ENCODE measurements around the gene NUCKS1.

Gene NUCKS1

DNA sequence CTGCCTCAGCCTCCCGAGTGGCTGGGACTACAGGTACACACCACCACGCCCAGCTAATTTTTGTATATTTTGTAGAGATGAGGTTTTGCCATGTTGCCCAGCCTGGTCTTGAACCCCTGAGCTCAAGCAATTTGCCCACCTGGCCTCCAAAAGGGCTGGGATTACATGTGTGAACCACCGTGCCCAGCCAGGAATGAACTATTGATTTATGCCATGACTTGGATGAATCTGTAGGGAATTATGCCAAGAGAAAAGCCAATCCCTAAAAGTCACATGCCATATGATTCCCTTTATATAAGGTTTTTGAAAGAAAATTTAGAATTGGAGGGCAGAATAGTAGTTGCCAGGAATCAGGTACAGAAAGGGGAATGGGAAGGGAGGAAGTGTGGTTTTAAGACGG is 50.6 kb downstream of the NUCKS1 start:
- no peak overlapping the region for H3K27ac ChIP-seq (ENCODE audit: low read depth, low read length)

GRCh38 chr1:205698921-205699320 is 51.1 kb downstream of the NUCKS1 start:
- H3K9me3 ChIP-seq (ENCODE audit: control insufficient read depth, insufficient read depth, low read depth, low read length), result no peaks in the 10 kb centered on the region
- H3K9ac ChIP-seq (ENCODE audit: low read length), result no peak overlapping the region
- no peak overlapping the region for H3K27ac ChIP-seq (ENCODE audit: low read depth, low read length)
- H3K36me3 ChIP-seq (ENCODE audit: control insufficient read depth, insufficient read depth, low read length), result no peaks in the 10 kb centered on the region; the same call in 1 of the 2 replicates
- H3K27me3 ChIP-seq (ENCODE audit: control insufficient read depth, insufficient read depth, low read length), result no peaks in the 10 kb centered on the region
- H3K4me3 ChIP-seq (ENCODE audit: low read depth, low read length), result no peak overlapping the region
- peaks cover 24% of the 10 kb centered on the region for H3K4me1 ChIP-seq (ENCODE audit: control insufficient read depth, insufficient read depth, low read length)

More for the DNA sequence above, 50.6 kb downstream of the NUCKS1 start:
- Histone ChIP-seq H3K4me3 (ENCODE audit: low read depth, low read length) (no peak overlapping the region), H3K9ac (ENCODE audit: low read length) (no peak overlapping the region), H3K9me3 (ENCODE audit: control insufficient read depth, insufficient read depth, low read depth, low read length) (no peaks in the 10 kb centered on the region), H3K27me3 (ENCODE audit: control insufficient read depth, insufficient read depth, low read length) (no peaks in the 10 kb centered on the region), H3K36me3 (ENCODE audit: control insufficient read depth, insufficient read depth, low read length) (no peaks in the 10 kb centered on the region; the same call in 1 of the 2 replicates), H3K4me1 (ENCODE audit: control insufficient read depth, insufficient read depth, low read length) (peaks cover 19% of the 10 kb centered on the region)

- Histone ChIP-seq H3K27ac (ENCODE audit: low read depth, low read length) (no peak overlapping the region), H3K4me1 (ENCODE audit: control insufficient read depth, insufficient read depth, low read length) (peaks cover 30% of the 10 kb centered on the region), H3K9me3 (ENCODE audit: control insufficient read depth, insufficient read depth, low read depth, low read length) (no peaks in the 10 kb centered on the region), H3K9ac (ENCODE audit: low read length) (no peak overlapping the region), H3K36me3 (ENCODE audit: control insufficient read depth, insufficient read depth, low read length) (no peaks in the 10 kb centered on the region), H3K27me3 (ENCODE audit: control insufficient read depth, insufficient read depth, low read length) (no peaks in the 10 kb centered on the region), H3K4me3 (ENCODE audit: low read depth, low read length) (no peak overlapping the region)
Observed at GRCh38 chr1:205693421-205693991, 56.5 kb downstream of the NUCKS1 start.

DNA sequence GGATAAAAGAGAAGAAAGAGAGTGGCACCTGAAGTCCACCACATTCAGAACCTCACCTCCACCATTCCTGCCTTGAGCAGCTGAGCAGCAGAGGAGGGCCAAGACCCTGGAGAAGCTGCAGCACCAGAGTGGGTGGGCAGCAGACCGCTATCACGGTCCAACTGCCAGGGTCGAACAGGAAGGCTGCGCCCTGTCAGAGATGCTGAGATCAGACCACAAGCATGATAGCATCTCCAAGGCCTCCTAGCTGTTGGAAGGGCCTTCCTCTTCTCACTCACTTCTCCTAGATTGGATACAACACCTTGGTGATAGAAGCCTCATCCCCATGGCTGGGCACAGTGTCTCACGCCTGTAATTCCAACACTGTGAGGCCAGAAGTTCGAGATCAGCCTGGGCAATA is 57.6 kb downstream of the NUCKS1 start:
- H3K27ac ChIP-seq (ENCODE audit: low read depth, low read length), result no peak overlapping the region
- H3K27me3 ChIP-seq (ENCODE audit: control insufficient read depth, insufficient read depth, low read length), result no peaks in the 10 kb centered on the region
- peaks cover 41% of the 10 kb centered on the region for H3K4me1 ChIP-seq (ENCODE audit: control insufficient read depth, insufficient read depth, low read length)
- H3K9ac ChIP-seq (ENCODE audit: low read length), result no peak overlapping the region
- H3K9me3 ChIP-seq (ENCODE audit: control insufficient read depth, insufficient read depth, low read depth, low read length), result no peaks in the 10 kb centered on the region
- H3K36me3 ChIP-seq (ENCODE audit: control insufficient read depth, insufficient read depth, low read length), result no peaks in the 10 kb centered on the region
- H3K4me3 ChIP-seq (ENCODE audit: low read depth, low read length), result no peak overlapping the region

DNA sequence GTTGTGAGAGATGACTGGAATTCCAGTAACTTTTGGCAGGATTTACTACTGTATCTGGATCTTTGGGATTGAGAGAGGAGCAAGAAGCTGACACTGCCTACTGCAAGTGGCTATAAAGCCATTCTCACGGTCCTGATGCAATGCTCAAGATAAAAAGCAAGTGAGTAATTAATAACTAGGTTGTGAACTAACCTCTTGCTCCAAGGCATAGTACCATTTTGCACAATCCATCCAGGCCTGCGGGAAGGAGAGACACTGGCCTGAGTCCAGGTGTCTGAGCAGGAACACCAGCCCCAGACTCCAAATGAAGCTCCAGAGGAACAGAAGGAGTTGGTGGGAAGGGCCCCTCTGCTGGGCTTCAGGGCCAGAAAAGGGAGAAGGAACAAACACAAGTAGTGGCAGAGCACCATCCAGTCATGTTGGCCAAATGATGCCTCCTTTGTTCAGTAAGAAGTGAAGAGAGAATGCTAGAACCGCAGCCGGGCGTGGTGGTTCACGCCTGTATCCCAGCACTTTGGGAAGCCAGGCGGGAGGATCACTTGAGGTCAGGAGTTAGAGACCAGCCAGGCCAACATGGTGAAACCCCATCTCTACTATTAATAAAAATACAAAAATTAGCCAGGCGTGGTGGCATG is 59.7 kb downstream of the NUCKS1 start:
- H3K4me3 ChIP-seq (ENCODE audit: low read depth, low read length), result no peak overlapping the region
- H3K36me3 ChIP-seq (ENCODE audit: control insufficient read depth, insufficient read depth, low read length), result no peaks in the 10 kb centered on the region
- peaks cover 45% of the 10 kb centered on the region for H3K4me1 ChIP-seq (ENCODE audit: control insufficient read depth, insufficient read depth, low read length)
- no peaks in the 10 kb centered on the region for H3K27me3 ChIP-seq (ENCODE audit: control insufficient read depth, insufficient read depth, low read length)
- H3K9me3 ChIP-seq (ENCODE audit: control insufficient read depth, insufficient read depth, low read depth, low read length), result no peaks in the 10 kb centered on the region
- H3K9ac ChIP-seq (ENCODE audit: low read length), result no peak overlapping the region
- H3K27ac ChIP-seq (ENCODE audit: low read depth, low read length), result no peak overlapping the region

DNA sequence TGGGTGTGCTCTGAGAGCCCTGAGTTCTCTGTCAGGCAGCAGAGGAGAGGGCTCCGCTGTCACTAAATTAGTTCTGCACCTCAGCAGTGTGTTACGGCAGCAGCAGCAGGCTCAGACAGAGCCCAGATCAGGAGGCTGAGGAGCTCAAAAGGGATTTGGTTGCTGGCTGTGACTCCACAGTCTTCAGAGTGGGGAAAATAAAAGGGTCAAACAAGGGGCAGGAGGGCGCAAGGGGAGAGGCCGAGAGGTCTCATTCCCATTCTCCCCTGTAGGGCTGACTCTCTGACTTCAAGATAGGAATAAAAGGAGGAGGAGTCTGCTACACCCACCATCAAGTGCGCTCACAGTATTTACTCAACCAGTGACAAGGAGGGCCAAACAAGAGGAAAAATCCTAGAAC is 60.5 kb downstream of the NUCKS1 start:
- Histone ChIP-seq H3K4me1 (ENCODE audit: control insufficient read depth, insufficient read depth, low read length) (peaks cover 45% of the 10 kb centered on the region), H3K36me3 (ENCODE audit: control insufficient read depth, insufficient read depth, low read length) (no peaks in the 10 kb centered on the region), H3K9ac (ENCODE audit: low read length) (no peak overlapping the region), H3K27ac (ENCODE audit: low read depth, low read length) (no peak overlapping the region), H3K4me3 (ENCODE audit: low read depth, low read length) (no peak overlapping the region), H3K9me3 (ENCODE audit: control insufficient read depth, insufficient read depth, low read depth, low read length) (no peaks in the 10 kb centered on the region), H3K27me3 (ENCODE audit: control insufficient read depth, insufficient read depth, low read length) (no peaks in the 10 kb centered on the region)

DNA sequence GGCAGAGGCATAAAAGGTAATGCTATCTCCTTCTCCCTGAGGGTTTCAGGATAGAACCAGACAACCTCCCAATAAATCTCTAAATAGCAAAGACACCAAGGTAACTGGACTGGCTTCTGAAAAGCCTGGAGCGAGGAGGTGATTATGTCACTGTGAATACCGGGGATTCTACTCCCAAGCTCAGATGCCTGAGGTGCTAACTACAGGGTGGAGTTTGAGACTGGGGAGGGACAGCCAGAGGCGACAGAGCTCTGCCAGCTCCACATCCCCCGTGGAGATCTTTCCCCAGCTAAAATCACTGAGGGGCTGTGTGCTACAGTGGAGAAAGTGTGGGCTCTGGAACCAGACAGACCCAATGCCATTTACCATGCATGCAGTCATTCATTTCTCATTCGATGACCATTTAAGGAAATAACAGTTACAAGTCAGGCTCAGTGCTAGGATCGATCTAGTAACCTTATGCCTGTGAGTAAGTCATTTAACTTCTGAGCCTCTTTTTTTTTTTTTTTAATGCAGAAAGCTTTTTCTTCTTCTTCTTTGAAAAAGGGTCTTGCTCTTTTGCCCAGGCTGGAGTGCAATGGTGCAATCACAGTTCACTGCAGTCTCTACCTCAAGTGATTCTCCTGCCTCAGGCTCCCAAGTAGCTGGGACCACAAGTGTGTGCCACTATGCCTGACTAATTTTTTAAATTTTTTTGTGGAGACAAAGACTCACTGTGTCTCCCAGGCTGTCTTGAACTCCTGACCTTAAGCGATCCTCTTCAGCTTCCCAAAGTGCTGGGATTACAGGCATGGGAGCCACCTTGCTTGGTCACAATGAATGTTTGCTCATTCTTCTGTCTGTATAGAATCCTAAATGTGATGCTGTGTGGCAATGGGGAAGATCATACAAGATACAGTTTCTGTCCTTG is 61.6 kb downstream of the NUCKS1 start:
- Histone ChIP-seq H3K9ac (ENCODE audit: low read length) (peak overlapping the region; percentile 49), H3K4me3 (ENCODE audit: low read depth, low read length) (no peak overlapping the region), H3K27me3 (ENCODE audit: control insufficient read depth, insufficient read depth, low read length) (no peaks in the 10 kb centered on the region), H3K27ac (ENCODE audit: low read depth, low read length) (no peak overlapping the region), H3K36me3 (ENCODE audit: control insufficient read depth, insufficient read depth, low read length) (no peaks in the 10 kb centered on the region), H3K4me1 (ENCODE audit: control insufficient read depth, insufficient read depth, low read length) (peaks cover 36% of the 10 kb centered on the region), H3K9me3 (ENCODE audit: control insufficient read depth, insufficient read depth, low read depth, low read length) (no peaks in the 10 kb centered on the region)

GRCh38 chr1:205687242-205687641 is 62.7 kb downstream of the NUCKS1 start:
- H3K4me1 ChIP-seq (ENCODE audit: control insufficient read depth, insufficient read depth, low read length), result peaks cover 31% of the 10 kb centered on the region
- no peaks in the 10 kb centered on the region for H3K27me3 ChIP-seq (ENCODE audit: control insufficient read depth, insufficient read depth, low read length)
- no peaks in the 10 kb centered on the region for H3K9me3 ChIP-seq (ENCODE audit: control insufficient read depth, insufficient read depth, low read depth, low read length)
- no peak overlapping the region for H3K4me3 ChIP-seq (ENCODE audit: low read depth, low read length)
- H3K36me3 ChIP-seq (ENCODE audit: control insufficient read depth, insufficient read depth, low read length), result no peaks in the 10 kb centered on the region
- peak overlapping the region; percentile 2 for H3K9ac ChIP-seq (ENCODE audit: low read length)
- no peak overlapping the region for H3K27ac ChIP-seq (ENCODE audit: low read depth, low read length)

DNA sequence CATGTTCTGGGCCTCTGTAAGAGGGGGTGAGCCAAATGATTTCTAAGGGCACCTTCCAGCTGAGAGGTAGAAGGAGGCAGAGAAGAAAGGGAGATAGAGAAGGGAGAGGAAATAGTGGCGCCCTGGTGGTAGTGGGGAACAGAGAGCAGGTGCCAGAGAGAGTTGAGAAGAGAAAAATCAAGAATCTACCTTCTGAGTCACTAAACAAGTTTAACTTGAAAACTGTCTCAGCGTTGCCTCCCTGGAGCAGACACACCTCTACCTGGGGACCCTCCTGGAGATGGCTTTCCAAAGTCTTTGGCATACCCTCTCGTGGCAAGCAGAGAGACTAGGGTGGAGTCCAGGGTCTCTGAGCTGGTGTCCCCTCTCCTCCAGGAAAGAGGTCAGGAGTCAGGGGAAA is 68.6 kb downstream of the NUCKS1 start:
- H3K36me3 ChIP-seq (ENCODE audit: control insufficient read depth, insufficient read depth, low read length), result no peaks in the 10 kb centered on the region
- H3K9ac ChIP-seq (ENCODE audit: low read length), result no peak overlapping the region
- H3K4me1 ChIP-seq (ENCODE audit: control insufficient read depth, insufficient read depth, low read length), result peaks cover 26% of the 10 kb centered on the region
- peaks cover 4% of the 10 kb centered on the region; the same call in 1 of the 2 replicates for H3K27me3 ChIP-seq (ENCODE audit: control insufficient read depth, insufficient read depth, low read length)
- no peak overlapping the region for H3K4me3 ChIP-seq (ENCODE audit: low read depth, low read length)
- no peak overlapping the region for H3K27ac ChIP-seq (ENCODE audit: low read depth, low read length)
- H3K9me3 ChIP-seq (ENCODE audit: control insufficient read depth, insufficient read depth, low read depth, low read length), result no peaks in the 10 kb centered on the region

- Histone ChIP-seq H3K4me3 (ENCODE audit: low read depth, low read length) (peak within 1 kb of the TSS; percentile 88), H3K27me3 (ENCODE audit: control insufficient read depth, insufficient read depth, low read length) (peaks cover 4% of the 10 kb centered on the region; the same call in 1 of the 2 replicates), H3K9ac (ENCODE audit: low read length) (peak within 1 kb of the TSS; percentile 60), H3K36me3 (ENCODE audit: control insufficient read depth, insufficient read depth, low read length) (no peaks in the 10 kb centered on the region), H3K9me3 (ENCODE audit: control insufficient read depth, insufficient read depth, low read depth, low read length) (no peaks in the 10 kb centered on the region), H3K27ac (ENCODE audit: low read depth, low read length) (no peak within 1 kb of the TSS), H3K4me1 (ENCODE audit: control insufficient read depth, insufficient read depth, low read length) (peaks cover 34% of the 10 kb centered on the region)
Observed at GRCh38 chr1:205680073-205680851, 69.7 kb downstream of the NUCKS1 start, which contains the start of gene SLC45A3. Gene SLC45A3 (minus strand): TSS chr1:205680509. CDS start chr1:205664656, 15,853 bp downstream.
